DND-41 (cell line): ENCODE data around the gene VAMP2.

ENCODE experiments used
- CTCF ChIP-seq: IDR thresholded peaks from 2 replicates; pipeline ENCODE4 v1.5.1; 2012; ENCODE audit warnings: borderline replicate concordance, low read length, moderate library complexity, mild to moderate bottlenecking; ENCODE audit not compliant: poor library complexity, severe bottlenecking; ENCODE audit errors: extremely low read depth
- EZH2 ChIP-seq: IDR thresholded peaks from 3 replicates; pipeline ENCODE4 v1.6.1; 2012; ENCODE audit warnings: borderline replicate concordance, low read depth, mild to moderate bottlenecking, moderate library complexity, low read length, inconsistent platforms; ENCODE audit not compliant: severe bottlenecking

GRCh38 chr17:8186787-8187516 is 24.2 kb upstream of the VAMP2 start:
- TF ChIP-seq CTCF (peak; percentile 57), EZH2 (no peak)
